HS-5 (cell line): ENCODE data around the gene PELI1.
"Not testable (repeated sequence)": the region's sequence is repeated elsewhere in the genome, so short reads cannot be mapped to it uniquely, and the experiment has no call there.

Experiments
- DNase-seq: peaks from one replicate; pipeline ENCODE4 v3.0.0-alpha.2; 2012; ENCODE audit warnings: low read depth

The PELI1 gene

DNA sequence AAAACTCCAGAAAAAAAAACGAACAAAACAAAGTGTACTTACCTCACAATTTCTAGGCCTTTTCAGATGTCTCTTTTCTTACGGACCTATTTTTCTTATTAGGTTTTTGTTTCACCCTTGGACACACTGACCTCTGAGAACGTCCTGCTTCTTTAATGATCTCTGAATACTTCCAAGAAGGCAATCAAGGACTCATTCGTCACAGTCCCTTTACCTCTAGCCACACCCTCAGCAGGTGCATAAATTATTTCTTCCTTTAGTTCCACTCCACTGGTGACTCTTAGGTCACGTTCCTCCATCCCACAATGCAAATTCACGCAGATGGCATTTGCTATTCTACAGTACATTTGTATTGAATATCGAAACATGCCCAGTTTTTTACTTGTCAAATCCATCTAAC, 21.9 kb downstream of the PELI1 start:
- no peak for DNase-seq

DNA sequence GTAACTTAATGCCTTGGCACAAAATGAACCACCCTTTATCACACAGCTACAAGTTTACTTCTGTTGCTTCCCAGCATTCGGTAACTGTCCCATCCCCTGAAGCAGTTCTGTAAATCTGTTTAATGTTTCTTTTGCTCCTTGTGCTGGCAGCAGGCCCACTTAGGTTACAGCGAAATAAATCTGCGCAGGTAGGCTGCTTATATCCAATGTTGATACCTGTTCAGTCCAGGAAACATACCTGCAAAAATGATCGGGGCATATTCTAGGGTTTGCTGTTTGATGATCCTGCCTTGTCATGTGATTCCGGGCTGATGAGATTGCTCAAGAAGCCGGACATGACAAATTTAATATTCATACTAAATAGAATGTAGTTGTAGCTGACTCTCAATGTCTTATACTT, 23.3 kb downstream of the PELI1 start:
- DNase-seq, result no peak

DNA sequence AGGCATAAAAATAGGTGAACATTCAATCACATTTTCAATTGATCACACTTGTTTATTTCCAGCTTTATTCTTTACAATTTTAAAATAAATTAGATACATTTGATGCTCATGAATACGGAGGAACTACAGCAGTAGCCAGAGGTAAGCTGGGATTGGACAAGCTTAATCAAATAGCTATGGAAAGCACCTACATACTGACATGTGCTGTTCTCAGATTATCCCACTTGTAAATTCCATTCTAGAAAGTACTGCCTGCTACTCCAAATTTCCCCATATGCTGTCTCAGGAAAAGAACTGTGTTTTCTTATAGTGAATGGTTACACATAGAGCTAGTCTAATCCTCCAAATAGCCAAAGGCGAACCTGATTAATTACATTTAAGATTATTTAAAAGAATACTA, 24.2 kb downstream of the PELI1 start:
- DNase-seq, result no peak

DNA sequence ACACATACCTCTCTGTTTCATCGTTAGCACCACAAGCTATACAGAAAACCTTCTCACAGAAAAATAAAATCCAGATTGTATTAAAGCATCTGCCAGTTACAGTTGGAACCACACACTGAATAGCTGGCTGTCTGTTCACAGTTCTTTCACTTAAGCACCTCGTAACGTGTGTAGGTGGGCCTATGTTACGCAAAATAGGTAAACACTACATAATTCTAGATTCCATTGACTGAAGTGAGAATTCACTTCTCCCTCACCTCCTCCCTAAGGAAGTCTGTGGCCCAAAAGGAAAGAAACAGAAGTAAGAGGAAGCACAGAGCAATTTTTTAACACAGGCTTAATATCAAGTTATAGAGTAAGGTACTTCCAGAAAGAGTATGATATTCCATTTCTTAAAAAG, 24.9 kb downstream of the PELI1 start:
- DNase-seq, result no peak

DNA sequence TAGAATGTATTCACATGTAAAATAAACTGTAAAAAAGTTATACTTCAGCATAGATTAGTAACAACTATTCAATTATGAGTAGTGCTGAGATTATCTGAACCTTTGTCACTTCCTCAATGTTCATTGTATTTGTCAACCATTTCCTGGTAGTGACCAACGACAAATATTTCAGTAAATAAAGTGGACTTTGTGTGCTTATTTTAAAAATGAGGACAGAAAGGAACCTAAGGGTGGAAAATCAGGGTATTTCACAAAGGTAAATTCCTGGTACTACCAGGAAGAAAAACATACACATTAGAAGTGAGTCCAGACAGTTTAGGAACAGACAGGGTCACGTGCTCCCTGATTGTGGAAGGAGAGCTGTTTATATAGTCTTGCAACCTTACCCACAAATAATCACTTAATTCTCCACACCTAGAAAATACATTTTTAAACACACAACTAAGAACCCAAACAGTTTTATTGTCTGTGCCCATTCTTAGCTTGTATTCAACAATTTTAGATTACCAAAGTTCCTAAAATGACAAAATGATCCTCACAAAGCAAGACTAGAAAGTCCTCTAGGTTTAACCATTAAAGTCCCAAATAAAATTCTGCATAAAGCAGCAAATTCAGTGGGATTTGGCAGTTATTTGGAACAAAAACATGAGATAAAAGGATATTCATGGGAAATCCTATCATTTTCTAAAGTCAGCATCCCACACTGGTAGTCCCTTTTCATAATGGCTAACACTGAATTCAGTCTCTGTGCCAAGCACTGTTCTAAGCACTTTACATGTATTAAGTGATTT, 28.2 kb downstream of the PELI1 start:
- DNase-seq, result no peak

DNA sequence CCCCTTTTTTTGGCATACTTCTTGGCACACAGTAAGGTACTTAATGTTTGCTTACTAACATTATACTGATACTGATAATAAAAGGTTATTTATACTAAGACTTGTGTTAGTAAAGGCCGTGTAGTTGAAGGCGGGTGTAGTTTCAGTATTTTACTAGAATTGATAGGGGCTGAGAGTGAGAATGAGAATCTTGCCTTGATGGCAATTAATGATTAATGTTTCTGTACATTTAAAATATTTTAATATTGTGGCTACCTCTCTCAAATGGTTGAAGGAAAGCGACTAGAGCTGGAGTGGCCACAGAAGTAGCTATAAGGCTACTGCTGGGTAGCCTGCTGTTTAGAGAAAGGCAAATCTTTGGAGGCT, 29.3 kb downstream of the PELI1 start:
- no peak for DNase-seq

DNA sequence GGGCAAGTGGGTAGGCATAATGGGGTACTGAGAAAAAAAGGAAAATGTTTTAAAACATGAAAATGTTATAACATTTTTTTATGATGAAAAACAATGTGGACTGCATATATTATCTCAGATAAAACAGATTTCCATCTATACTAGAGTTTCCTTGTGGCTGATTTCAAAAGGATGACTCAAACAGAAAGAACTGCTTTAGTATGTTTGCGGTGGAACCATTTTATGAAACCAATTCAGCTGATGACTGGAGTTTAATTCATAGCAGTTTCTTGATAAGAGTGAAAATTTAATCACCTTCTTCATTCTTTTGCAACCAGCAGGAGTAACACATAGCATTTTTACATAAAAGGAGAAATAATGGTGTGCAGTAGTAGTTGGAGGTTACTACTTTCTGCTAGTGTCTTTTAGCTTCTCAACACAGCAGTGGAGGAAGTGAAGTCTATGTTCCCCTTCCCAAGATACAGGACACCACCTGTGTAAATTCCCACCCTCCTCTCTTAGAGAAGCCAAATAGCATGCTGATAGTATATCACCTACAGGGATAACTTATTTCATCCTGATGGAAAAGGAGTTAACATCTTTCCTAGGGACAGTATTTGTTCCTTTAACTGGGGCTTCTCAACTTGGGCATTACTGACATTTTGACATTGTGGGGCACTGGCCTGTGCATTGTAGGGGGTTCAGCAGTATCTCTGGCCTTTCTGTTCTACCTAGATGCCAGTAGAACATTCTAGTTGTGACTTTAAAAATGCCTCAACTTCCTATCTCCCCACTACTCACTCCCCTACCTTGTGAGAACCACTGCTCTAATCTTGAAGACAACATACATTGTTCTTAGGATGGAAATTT, 29.9 kb downstream of the PELI1 start:
- peak; percentile 62 for DNase-seq

DNA sequence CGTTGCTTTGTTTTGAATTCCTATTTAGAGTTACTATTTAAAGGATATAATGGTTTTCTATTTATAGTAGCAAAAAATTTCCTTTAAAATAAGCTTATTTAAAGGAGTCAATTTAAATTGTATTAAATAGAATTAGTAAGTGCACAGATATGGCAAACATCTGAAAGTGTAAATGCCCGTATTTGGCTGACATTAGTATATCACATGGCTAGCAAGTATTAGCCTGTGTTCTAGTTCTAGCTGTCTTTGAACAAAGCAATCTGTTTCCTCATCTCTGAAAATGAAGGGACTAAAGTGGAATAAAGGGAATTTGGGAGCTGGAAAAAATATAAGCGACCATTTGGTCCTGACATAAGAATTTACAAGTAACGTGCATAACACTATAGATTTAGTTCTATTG, 32.2 kb downstream of the PELI1 start:
- DNase-seq, result no peak

DNA sequence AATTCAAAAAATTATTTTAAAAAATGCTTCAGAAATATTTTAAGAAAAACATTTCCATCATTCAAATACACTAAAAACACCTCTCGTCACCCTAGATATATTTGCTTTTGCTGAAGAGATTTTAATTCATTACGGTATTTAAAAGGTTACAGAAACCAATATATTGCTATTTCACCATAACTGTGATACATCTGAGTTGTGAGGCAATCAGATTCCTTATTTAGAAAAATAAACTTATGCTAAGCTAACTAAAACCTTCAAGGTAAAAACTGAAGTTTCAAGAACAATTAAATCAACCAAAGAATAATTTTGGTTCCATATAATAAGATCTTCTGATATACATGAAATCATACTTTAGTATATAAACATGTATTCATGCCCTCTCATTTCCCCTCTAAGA, 32.8 kb downstream of the PELI1 start:
- DNase-seq, result no peak

DNA sequence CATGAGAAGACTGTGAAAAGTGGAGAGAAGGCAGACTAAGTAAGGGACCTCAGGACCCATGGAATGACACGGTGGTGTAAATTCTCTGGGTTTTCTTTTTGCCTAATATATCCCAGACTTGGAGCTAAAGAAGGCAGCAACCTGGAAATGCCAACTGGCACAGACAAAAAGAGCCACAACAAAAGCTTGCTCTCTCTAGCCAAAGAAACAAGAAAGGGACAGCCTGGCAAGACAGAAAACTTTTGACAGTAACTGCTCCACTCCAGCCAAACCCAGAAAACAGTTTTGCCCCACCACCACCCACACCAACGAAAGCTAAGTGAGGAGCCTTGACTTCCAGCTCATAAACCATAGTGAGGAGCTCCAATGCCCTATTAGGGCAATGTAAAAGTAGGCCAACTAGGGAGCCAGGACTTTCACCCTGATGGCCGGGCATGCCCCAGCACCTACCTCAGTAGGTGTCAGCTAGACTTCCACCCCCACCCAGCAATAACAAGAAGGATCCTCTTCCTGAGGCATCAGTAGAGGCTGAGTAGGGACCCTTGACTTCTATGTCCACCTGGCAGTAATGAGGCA, 35.5 kb downstream of the PELI1 start:
- DNase-seq, result no peak

DNA sequence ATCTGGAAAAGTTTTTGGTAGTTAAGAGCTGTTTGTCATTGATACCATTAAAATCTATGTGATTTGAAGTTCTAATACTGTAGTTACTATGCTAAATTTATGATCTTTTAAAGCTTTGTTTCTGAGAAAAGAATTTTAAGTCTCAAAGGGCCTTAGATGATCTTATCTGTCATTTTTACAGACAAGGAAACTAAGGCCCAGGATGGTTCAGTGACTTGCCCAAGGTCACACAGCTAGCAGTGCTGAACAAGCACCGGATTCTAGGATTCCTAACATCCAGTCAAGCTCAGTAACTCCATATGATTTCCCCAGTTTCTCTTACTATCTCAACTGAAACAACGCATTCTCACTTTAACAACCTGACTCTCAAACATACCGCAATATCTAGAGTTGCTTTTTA, 37.7 kb downstream of the PELI1 start:
- DNase-seq, result no peak

DNA sequence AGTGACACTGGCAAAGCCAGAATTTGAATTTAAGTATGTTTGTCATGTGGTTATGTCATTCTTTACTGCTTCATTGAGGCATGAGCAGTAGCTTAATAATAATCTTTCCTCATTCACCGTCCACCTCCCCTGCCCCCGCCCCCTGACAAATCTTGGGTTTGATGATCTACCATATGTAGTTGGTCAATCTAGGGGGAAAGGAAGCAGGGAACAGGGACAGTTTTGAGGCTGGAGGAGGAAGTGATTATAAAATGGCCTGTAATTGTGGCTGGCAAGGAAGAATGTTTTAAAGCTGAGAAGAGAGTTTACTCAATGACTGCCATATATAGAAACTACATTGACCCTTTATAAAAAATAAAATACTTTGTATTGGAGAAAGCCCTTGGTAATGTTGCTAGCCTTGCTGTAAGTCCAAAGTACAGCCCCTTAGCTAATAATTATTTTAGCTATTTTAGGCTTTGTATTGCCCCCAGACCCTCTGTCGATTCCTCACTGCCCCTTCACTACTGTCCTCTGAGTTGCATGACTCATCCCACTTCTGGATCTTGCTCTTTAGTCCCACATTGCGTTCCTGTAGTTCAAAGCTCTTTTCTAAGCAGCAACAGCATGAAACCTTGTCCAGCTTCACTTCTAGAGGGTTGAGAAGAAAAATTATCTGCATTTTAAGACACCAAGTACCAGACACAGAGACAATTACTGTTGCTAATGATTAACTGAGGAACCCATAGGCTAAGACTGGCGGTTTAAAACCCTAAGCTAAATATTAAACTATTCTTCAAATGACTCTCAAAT, 38.4 kb downstream of the PELI1 start:
- DNase-seq, result no peak

DNA sequence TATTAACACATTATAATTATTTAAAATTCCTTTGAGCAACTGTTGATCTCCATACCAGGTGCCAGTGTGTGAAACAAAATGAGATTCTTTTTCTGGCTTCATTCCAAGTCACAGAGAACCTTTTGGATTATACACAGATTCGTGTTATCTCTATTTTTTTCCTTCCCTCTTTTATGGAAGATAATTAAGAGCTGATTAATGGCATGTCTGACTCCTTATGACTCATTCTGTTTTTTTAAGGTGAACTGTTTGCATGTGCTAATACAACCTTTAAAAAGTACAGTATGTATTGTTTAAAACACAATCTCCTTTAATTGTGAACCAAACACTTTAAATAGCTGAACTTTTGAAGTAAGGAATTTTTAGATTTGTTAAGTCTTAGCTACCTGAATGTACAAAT, 39.3 kb downstream of the PELI1 start:
- DNase-seq, result no peak

DNA sequence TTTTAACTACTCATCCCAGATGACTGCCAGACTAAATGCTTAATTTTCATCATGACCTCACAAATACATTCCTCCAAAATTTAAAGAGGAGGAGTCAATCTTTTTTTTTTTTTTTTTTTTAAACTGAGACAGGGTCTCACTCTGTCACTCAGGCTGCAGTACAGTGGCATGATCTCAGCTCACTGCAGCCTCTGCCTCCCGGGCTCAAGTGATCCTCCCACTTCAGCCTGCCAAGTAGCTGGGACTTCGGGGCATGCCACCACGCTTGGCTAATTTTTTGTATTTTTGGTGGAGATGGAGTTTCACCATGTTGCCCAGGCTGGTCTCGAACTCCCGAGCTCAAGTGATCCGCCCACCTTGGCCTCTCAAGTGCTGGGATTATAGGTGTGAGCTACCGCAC, 41.5 kb downstream of the PELI1 start:
- DNase-seq, result not testable (repeated sequence)

DNA sequence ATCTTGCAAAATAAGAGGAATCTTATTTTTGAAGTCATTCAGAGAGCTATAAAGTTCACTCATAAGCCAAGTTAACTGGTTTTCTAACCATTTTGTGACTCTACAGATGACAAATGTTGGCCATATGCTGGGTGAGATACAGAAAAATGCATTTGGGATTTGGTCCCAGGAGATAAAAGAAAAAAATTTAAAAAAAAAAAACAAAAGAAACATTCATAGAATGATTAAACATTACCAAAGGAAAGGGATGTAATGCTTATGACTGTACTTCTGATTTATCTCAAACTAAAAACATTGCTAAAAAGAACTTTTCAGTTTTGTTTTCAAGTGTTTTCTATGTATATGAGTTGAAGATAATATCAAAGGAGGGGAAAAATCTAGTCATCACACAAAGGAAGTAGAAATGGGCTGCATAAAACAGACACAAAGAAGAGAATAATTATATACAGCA, 43.1 kb downstream of the PELI1 start:
- DNase-seq, result no peak

DNA sequence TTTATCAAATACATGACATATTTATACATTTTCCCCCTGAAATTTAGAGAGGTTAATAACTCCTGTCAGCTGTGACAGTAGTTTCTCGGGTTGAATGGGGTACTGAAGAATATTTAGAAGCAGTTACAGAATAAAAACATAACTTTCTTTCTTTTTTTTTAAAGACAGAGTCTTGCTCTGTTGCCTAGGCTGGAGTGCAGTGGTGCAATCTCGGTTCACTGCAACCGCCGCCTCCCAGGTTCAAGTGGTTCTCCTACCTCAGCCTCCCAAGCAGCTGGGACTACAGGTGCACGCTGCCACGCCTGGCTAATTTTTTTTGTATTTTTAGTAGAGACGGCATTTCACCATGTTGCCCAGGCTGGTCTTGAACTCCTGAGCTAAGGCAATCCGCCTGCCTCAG, 43.6 kb downstream of the PELI1 start:
- DNase-seq, result not testable (repeated sequence)

DNA sequence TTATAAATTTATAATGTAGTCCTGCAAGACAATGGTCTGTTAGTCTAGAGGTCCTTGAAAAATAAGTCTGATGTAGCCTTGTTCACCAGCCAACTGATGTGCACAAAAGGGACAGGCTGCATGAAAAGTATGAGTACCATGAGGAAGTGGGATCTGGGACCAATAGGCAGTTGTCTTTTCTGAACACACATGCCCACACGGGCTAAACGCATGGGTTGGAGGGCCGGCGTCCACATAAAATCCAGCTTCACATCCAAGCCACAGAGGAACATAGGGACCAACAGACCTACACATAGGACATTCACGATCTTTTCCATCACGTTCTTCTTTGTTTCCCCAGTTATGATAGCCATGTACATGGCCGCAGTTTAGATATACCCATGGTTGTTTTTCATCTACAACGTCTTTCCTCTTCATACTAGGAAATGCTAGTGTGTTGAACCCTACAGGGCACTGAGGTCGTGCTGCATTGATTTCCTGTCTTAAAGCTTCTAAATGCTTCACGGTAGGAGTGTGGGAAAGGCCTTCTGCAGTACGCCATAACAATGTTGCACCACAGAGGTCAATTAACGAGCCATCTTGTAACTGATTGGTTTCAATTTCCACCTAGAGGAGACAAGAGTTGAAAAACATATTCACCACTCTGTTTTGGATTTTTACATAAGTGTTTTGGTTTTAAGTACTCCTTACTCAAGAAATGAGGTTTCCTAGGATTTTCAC, 49.4 kb downstream of the PELI1 start:
- DNase-seq, result no peak

DNA sequence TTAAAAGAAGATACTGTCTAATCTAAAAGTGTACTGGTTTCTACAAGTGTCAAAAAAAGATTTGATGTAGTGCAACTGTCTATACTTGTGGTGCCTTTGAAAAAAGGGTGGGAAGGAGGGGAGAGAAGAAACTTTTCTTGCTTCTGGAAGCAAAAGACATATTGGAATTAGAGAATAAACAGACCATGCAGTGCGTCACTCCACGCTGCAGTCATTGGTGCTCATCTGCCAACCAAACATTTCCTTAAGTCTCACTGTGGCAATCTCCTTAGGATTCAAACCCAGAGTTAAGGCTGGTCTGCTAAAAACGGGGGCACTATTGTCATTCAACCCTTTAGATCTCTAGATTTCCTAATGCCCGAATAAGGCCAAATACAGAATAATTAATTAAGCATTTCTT, 50.9 kb downstream of the PELI1 start:
- no peak for DNase-seq

DNA sequence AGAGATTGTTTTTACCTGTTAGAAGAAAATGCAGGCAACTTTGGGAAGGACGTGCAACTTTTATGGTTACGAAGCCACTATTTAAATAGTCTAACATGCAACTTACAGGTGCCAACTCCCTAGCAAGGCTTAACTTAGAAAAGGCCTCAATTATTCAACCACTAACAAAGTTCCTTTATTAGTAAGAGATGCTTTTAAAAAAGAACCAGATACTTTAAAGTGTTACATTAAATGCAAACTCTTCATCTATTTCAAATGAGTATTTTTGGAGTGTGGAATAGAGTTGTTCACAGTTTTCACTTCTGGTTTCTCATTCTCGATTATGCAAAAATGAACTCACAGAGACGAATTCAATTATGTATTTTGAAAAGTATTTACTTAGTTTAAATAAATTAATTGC, 51.7 kb downstream of the PELI1 start:
- DNase-seq, result no peak

DNA sequence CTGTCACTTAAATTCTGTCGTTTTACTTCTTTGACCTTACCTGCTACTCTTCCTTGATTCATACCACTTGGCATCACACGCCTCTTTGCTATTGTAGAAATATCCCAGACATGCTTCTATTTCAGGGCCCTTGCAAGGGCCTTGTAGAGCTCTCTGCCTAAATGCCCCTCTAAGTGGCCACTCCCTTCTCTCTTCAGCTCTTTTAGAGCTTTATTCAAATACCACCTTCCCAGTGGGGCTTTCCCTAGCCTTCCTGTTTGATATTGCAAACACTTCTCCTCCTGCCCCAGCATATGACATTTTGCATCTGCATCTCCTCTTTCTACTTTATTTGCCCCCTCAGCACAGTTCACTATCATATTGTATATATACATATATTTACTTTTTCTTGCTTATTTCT, 54.0 kb downstream of the PELI1 start:
- no peak for DNase-seq

DNA sequence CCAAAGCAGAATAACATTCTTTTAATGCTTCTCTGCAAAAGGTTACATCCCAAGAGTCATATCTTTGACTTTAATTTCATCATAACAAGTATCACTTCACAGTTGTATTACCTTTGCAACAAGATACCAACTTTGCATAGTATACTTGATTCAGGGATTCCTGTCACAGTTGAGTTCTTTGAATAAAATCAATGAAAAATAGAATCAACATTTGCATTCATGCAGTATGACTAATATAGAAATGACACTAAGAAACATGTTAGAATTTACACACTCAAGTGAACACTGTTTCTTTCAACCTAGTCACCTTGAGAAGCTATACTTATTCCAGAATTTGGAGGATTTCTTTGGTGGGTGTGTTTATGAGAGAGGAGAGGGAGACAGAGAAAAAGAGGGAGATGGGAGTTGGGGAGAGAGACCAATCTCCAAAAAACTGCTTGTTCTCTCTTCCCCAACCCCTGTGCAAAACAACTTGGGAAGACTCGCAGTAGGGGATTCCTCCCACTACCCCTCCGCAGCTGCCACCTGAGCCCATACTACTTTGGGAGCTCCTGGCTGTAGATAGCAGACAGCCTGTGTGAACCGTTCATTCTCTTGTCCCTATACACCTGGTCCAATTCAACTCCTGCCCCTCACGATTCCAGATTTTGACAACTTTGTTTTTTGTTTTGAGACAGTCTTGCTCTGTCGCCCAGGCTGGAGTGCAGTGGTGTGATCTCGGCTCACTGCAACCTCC, 57.7 kb downstream of the PELI1 start:
- no peak for DNase-seq
